ENCODE results near the gene NAV3.

Gene NAV3

GRCh38 chr12:77932216-77932615 is 101.5 kb downstream of the NAV3 start:
- DNase-seq: no peak

DNA sequence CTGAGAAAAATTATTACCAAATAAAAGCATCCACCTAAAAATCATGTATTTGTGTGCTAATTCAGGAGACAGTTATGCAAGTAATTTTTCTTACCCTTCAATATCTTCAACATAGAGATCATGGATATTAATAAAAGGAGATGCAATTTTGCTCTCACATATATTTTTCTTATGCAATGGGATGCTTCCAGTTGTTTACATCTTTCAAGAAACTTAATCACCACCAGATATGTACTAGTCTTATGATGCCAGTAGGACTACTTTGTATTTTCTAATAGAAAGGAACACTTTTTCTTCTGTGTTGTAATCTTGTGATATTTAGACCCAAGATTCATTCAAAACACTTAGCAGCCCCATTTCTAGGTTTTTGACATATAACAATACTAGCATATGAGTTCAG is 107.6 kb downstream of the NAV3 start:
- DNase-seq: no peak

DNA sequence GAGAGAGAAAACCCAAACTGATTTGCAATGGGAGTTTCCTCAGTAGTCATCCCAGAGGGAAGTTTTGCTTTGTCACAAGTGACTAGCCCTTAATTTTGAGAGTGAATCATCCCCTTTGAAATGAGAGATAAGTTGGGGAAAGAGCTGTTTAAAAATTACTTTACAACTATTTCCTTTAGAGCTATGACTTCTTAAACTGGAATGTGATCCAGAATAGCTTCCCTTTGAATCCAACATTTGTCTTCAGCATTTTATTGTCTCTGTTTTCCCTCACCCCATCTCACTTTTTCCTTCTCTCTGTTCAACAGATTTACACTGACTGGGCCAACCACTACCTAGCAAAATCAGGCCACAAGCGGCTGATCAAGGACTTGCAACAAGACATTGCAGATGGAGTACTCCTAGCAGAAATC is 109.3 kb downstream of the NAV3 start:
- DNase-seq: peak; percentile 91

DNA sequence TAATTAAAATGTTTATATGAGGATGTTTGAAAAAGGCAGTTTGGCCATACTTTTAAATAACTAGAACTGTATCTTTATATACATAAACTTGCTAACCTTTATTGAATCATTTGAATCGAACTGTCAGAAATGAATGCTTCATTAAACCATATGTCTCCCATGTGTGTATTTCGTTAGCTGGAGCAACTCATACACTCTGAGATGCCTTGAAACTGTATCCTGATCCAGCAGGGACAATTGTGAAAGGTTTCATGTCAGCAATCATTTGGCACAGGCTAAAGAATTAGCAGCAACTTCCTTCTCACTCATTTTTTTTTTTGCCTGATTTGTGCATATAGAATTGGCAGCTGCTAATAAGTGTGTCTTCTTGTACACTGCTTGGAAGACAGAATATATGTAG is 109.9 kb downstream of the NAV3 start:
- DNase-seq: peak; percentile 78

DNA sequence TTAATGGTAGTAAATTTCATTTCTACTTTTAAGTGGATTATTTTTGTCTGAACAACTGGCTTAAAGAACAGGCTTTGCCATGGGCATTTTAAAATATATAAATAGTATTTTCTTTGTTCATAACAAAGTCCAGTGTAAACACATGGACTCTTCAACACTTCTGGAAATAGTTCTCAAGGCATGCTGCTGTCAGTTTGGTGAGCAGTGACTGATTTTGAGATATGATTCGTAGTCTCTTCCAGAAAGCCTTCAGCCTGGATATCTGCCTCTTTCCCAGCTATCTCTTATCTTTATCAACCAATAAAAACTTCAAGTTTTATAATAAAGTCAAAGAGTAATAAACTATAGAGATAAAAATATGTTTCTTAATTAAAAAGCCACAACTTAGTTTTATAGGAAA is 110.7 kb downstream of the NAV3 start:
- DNase-seq: no peak

DNA sequence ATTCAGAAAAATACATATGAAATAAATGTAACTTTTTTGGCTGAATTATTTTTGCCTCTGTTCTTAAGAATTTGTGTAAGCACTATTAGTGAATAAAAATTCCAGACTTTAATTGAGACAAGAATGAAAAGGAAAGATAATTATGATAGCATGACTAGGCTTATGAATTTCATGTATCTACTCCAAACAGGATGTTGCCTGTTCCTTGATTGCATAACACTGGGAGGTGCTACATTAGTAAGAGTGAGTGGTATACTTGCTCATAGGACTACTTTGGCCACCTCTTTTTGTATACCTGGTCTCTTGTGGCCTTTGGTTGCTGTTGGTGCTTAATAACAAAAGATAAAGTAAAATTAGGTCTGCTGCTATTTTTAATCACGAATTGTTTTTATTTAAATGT is 112.8 kb downstream of the NAV3 start:
- DNase-seq: peak; percentile 75

- DNase-seq: peak; percentile 75
Observed at GRCh38 chr12:77946541-77947061, 115.9 kb downstream of the NAV3 start.

GRCh38 chr12:77947330-77947729 is 116.6 kb downstream of the NAV3 start:
- DNase-seq: peak; percentile 84

- DNase-seq: no peak
Observed at GRCh38 chr12:77947746-77948145, 117.1 kb downstream of the NAV3 start.

- peak; percentile 64 for DNase-seq
Observed at GRCh38 chr12:77949943-77950342, 119.2 kb downstream of the NAV3 start.

DNA sequence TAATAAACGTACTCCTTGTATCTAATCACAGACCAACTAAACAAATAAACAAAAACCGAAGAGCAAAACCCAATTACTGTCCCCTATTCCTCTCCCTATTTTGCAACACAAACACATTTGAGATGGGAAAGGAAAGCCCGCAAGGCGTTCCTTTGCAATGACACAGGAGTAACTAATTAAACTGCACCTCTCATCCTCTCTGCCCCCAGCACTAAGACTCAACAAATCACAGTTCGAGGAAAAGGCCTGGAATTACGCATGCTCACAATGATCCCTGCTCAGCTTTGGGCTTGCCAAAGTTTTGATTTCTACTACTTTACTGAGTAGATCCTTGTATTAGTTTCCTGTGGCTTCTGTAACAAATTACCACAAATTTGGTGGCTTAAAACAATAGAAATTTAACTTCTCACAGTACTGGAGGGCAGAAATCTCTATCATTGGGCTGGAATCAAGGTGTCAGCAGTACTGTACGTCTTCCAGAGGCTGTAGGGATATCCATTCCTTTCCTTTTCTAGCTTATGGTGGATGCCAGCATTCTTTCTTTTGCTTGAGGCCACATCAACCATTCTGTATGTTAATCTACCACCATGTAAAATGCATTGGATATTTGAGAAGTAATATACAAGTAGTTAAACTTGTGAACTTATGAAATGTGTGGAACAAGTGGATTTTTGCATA is 123.0 kb downstream of the NAV3 start:
- DNase-seq: no peak

DNA sequence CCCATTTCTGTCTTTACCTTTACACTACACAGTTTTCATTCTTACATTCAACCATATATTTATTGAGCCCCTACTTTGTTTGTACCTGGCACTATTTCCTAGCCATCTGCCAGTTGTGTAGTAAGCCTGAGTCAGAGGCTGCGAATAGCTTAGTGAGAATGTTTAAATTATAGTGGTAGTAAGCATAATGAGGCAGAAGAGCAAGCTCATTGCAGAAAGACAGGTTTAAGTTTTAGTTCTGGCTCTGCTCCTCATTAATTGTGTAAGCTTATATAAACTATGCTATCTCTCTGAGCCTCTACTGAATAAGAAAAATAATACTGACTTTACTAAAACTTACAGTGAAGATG is 123.5 kb downstream of the NAV3 start:
- DNase-seq: no peak

- DNase-seq: no peak
Observed at GRCh38 chr12:77957062-77957461, 126.4 kb downstream of the NAV3 start.

DNA sequence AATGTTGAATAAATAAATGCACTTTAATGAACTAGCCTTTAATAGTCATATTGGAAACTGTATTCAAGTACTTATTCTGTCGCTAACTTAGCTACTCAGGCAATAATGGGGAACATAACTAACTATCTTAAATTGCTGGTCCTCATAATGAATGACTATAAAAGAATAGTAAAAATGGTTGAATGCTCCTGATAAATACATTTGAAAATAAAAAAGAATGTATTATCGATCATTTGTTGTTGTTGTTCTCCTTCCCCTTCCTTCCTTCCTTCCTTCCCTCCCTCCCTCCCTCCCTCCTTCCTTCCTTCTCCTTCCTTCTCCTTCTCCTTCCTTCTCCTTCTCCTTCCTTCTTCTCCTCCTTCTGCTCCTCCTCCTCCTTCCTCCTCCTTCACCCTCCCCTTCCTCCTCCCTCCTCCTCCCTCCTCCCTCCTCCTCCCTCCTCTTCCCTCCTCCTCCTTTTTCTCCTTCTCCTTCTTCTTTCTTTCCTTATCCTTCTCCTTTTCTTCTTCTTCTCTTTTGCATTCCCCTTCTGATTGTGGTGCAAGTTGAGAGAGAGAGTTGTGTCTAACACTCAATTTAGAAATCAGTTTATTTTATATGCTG is 133.0 kb downstream of the NAV3 start:
- no peak for DNase-seq

GRCh38 chr12:77965790-77966189 is 135.1 kb downstream of the NAV3 start:
- no peak for DNase-seq

DNA sequence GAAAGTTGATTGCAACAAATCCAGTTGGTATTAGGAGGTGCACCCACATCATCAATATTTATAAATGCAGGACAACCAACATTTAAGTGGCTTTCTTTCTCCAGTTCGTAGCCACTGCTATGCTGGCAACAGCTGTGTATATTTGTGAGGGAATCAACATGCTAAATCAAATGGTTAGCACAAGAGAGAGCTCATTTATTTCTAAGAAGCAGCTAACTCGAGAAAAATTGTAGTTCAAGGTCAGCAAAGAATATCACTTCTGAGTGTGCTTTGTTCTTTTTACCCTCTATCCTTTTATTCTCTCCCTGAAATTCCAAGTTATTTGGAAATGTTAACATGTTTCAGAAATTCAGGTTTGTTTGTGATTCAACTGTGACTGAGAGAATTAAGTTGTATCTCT is 137.3 kb downstream of the NAV3 start:
- no peak for DNase-seq

- no peak for DNase-seq
Observed at GRCh38 chr12:77968571-77968970, 137.9 kb downstream of the NAV3 start.

DNA sequence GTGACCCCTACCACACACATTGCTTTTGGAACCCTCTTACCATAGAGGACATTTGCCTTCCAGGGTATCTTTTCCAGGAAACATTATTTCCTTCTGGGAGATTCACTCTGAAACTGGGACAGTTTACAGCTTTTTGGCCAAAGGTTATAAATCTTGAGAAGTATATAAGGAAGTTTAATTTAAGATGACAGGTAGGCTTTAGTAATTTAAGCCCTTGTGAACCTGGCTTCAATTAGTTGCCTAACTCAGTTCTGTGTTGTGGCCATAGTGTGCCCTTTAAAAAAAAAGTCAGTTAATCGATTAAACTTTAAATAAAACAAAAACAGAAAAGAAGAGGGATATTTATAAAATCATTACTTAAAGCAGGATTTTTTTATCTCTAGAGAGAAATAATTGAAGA is 142.9 kb downstream of the NAV3 start:
- DNase-seq: no peak

GRCh38 chr12:77974645-77975044 is 144.0 kb downstream of the NAV3 start:
- DNase-seq: no peak

DNA sequence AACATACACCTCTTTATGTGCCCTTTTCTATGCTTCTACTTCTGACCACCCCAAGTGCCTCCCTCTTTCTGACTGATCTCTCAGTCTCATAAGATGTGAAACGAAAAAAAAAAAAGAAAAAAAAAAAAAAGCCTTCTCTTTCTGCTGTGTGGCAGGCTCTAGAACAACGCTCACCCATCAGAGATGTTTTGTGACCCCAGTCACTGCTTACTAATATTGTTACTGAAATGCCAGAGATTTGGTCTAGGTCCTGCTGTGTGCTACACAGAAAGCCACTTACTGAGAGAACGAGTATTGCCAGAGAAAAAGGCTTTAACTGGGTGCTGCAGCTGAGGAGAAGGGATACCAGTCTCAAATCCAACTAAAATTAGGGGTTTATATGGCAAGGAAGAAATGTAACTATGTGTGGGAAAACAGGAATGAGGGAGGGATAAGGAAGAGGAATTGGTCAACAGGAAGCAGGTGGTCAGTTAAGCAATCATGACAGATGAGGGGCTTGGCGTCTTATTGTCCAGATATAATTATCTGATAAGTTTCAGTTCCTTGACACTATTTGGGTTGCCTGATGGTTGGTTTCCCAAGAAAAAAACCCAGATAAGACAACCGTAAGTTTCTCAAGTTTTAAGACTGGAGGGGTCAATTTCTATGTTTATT is 149.0 kb downstream of the NAV3 start:
- DNase-seq: no peak

GRCh38 chr12:77980782-77981181 is 150.1 kb downstream of the NAV3 start:
- peak; percentile 33 for DNase-seq

GRCh38 chr12:77983859-77984258 is 153.2 kb downstream of the NAV3 start:
- DNase-seq: no peak

DNA sequence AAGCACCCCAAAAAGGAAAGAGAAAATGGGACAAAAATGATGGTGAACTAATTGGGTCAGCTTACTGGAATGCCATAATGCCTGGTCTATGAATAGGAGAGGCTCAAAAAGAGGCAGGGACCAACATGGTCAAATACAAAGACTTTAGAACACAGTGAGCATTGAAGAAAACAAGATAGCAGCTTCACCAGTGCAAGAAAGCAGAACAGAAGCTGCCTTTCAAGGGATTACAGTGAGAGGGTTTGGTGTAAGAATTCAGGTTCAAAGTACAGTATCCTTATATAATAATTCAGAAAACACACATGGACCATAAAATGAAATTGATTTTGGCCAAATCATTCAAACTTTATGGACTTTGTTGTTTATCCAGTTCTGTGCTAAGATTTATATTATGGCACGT is 162.1 kb downstream of the NAV3 start:
- no peak for DNase-seq

DNA sequence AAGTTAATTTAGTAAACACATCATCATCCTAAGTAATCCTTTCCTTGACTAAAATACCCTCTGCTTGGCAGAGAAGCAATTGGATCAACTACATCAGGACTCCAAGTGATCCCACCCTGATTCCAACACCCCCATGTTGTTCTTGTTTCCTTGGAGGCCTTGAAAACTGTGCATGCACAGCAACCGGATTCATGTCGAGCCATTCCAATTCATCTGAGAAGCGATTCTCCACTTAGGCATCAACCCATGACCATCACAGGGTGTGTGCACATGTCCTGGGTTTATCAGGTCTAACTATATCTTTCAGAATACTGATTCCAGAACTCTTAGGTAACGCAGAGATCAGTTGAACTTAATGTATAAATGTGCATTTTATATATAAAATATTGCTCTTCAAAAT is 163.0 kb downstream of the NAV3 start:
- DNase-seq: no peak

Data from fibroblast of skin of abdomen (primary cell).